IPS-15b (cell line): ENCODE results near the gene KLF11.

Source experiments
- H3K27me3 ChIP-seq: one replicate; pipeline ENCODE4 v1.6.1; 2013; ENCODE audit warnings: low read length; ENCODE audit not compliant: control insufficient read depth, insufficient read depth
- H3K36me3 ChIP-seq: one replicate; pipeline ENCODE4 v1.6.1; 2013; ENCODE audit warnings: low read length; ENCODE audit not compliant: control insufficient read depth, insufficient read depth
- H3K4me1 ChIP-seq: one replicate; pipeline ENCODE4 v1.6.1; 2013; ENCODE audit warnings: mild to moderate bottlenecking, low read length; ENCODE audit not compliant: control insufficient read depth, insufficient read depth
- H3K4me3 ChIP-seq: one replicate; pipeline ENCODE4 v1.5.1; 2013; ENCODE audit warnings: low read depth, low read length
- H3K9ac ChIP-seq: one replicate; pipeline ENCODE4 v1.6.1; 2013; ENCODE audit warnings: low read depth, mild to moderate bottlenecking, low read length
- H3K9me3 ChIP-seq: one replicate; pipeline ENCODE4 v1.6.1; 2013; ENCODE audit warnings: mild to moderate bottlenecking, low read length; ENCODE audit not compliant: control insufficient read depth, insufficient read depth

The KLF11 gene

GRCh38 chr2:10043256-10043905 is at the start of gene KLF11:
KLF11 (plus strand) TSS chr2:10043550; CDS start chr2:10043717, 167 bp downstream.
- Histone ChIP-seq H3K4me3 (peak within 1 kb of the TSS; percentile 67), H3K27me3 (peaks cover 15% of the 10 kb centered on the region), H3K9me3 (no peaks in the 10 kb centered on the region), H3K4me1 (no peaks in the 10 kb centered on the region), H3K9ac (peak within 1 kb of the TSS; percentile 37), H3K36me3 (peaks cover 3% of the 10 kb centered on the region)

GRCh38 chr2:9994462-9994861 is 48.9 kb upstream of the KLF11 start:
- Histone ChIP-seq H3K9me3 (no peaks in the 10 kb centered on the region), H3K9ac (no peak overlapping the region), H3K4me3 (no peak overlapping the region), H3K27me3 (no peaks in the 10 kb centered on the region), H3K36me3 (no peaks in the 10 kb centered on the region), H3K4me1 (no peaks in the 10 kb centered on the region)

GRCh38 chr2:9995059-9995458 is 48.3 kb upstream of the KLF11 start:
- H3K36me3 ChIP-seq, result no peaks in the 10 kb centered on the region
- no peak overlapping the region for H3K9ac ChIP-seq
- H3K27me3 ChIP-seq, result no peaks in the 10 kb centered on the region

GRCh38 chr2:9996321-9996720 is 47.0 kb upstream of the KLF11 start:
- peaks cover under 1% of the 10 kb centered on the region for H3K4me1 ChIP-seq
- no peak overlapping the region for H3K9ac ChIP-seq
- no peaks in the 10 kb centered on the region for H3K27me3 ChIP-seq
- H3K4me3 ChIP-seq, result no peak overlapping the region
- H3K36me3 ChIP-seq, result no peaks in the 10 kb centered on the region
- no peaks in the 10 kb centered on the region for H3K9me3 ChIP-seq

More at GRCh38 chr2:9995059-9995458, 48.3 kb upstream of the KLF11 start:
- H3K4me3 ChIP-seq, result no peak overlapping the region
- H3K4me1 ChIP-seq, result no peaks in the 10 kb centered on the region
- H3K9me3 ChIP-seq, result no peaks in the 10 kb centered on the region

GRCh38 chr2:9997936-9998335 is 45.4 kb upstream of the KLF11 start:
- Histone ChIP-seq H3K9ac (no peak overlapping the region), H3K9me3 (no peaks in the 10 kb centered on the region), H3K4me3 (no peak overlapping the region), H3K4me1 (peaks cover 5% of the 10 kb centered on the region), H3K36me3 (no peaks in the 10 kb centered on the region), H3K27me3 (no peaks in the 10 kb centered on the region)

GRCh38 chr2:9998916-9999654 is 44.3 kb upstream of the KLF11 start:
- peaks cover 5% of the 10 kb centered on the region for H3K4me1 ChIP-seq
- no peaks in the 10 kb centered on the region for H3K36me3 ChIP-seq
- no peak overlapping the region for H3K9ac ChIP-seq
- H3K9me3 ChIP-seq, result no peaks in the 10 kb centered on the region
- no peaks in the 10 kb centered on the region for H3K27me3 ChIP-seq
- no peak overlapping the region for H3K4me3 ChIP-seq

GRCh38 chr2:9999693-10000092 is 43.7 kb upstream of the KLF11 start:
- Histone ChIP-seq H3K36me3 (no peaks in the 10 kb centered on the region), H3K9ac (no peak overlapping the region), H3K27me3 (no peaks in the 10 kb centered on the region)

GRCh38 chr2:10000541-10000940 is 42.8 kb upstream of the KLF11 start:
- peaks cover 5% of the 10 kb centered on the region for H3K4me1 ChIP-seq
- no peak overlapping the region for H3K4me3 ChIP-seq
- H3K9me3 ChIP-seq, result no peaks in the 10 kb centered on the region
- H3K9ac ChIP-seq, result no peak overlapping the region
- H3K36me3 ChIP-seq, result no peaks in the 10 kb centered on the region
- H3K27me3 ChIP-seq, result no peaks in the 10 kb centered on the region

More at GRCh38 chr2:9999693-10000092, 43.7 kb upstream of the KLF11 start:
- no peaks in the 10 kb centered on the region for H3K9me3 ChIP-seq
- H3K4me3 ChIP-seq, result no peak overlapping the region
- H3K4me1 ChIP-seq, result peaks cover 5% of the 10 kb centered on the region

- Histone ChIP-seq H3K9ac (no peak overlapping the region), H3K9me3 (no peaks in the 10 kb centered on the region), H3K36me3 (no peaks in the 10 kb centered on the region), H3K4me1 (peaks cover 5% of the 10 kb centered on the region), H3K27me3 (no peaks in the 10 kb centered on the region), H3K4me3 (no peak overlapping the region)
Observed at GRCh38 chr2:10001586-10001985, 41.8 kb upstream of the KLF11 start.

GRCh38 chr2:10002109-10002508 is 41.2 kb upstream of the KLF11 start:
- peaks cover 5% of the 10 kb centered on the region for H3K4me1 ChIP-seq
- no peaks in the 10 kb centered on the region for H3K9me3 ChIP-seq
- no peak overlapping the region for H3K9ac ChIP-seq
- H3K27me3 ChIP-seq, result no peaks in the 10 kb centered on the region
- H3K36me3 ChIP-seq, result no peaks in the 10 kb centered on the region
- H3K4me3 ChIP-seq, result no peak overlapping the region

GRCh38 chr2:10002681-10003080 is 40.7 kb upstream of the KLF11 start:
- no peaks in the 10 kb centered on the region for H3K27me3 ChIP-seq
- H3K4me1 ChIP-seq, result peaks cover 5% of the 10 kb centered on the region
- H3K9ac ChIP-seq, result no peak overlapping the region
- no peak overlapping the region for H3K4me3 ChIP-seq
- H3K9me3 ChIP-seq, result no peaks in the 10 kb centered on the region
- H3K36me3 ChIP-seq, result no peaks in the 10 kb centered on the region
